GM18517 (cell line): ENCODE measurements around the gene UBTD1.
"Not testable (repeated sequence)": the region's sequence is repeated elsewhere in the genome, so short reads cannot be mapped to it uniquely, and the experiment has no call there.

ENCODE experiments used
- ATAC-seq: cut with Tn5 transposase; IDR thresholded peaks from one replicate; pipeline ENCODE4 v1.9.1; 2021; ENCODE audit warnings: mild to moderate bottlenecking, moderate library complexity; ENCODE audit not compliant: unreplicated experiment

UBTD1 gene

GRCh38 chr10:97560731-97561381, 62.1 kb downstream of the UBTD1 start:
- ATAC-seq = not testable (repeated sequence)

- not testable (repeated sequence) for ATAC-seq
Observed at GRCh38 chr10:97561386-97562077, 62.8 kb downstream of the UBTD1 start.

DNA sequence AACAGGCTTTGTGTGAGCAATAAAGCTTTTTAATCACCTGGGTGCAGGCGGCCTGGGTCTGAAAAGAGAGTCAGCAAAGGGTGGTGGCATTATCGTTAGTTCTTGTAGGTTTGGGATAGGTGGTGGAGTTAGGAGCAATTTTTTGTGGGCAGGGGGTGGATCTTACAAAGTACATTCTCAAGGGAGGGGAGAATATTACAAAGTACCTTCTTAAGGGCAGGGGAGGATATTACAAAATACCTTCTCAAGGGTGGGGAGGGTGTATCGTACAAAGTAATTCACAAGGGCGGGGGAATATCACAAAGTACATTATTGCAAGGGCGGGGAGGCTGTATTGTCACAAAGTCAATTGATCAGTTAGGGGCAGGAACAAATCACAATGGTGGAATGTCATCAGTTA, 63.6 kb downstream of the UBTD1 start:
- ATAC-seq = not testable (repeated sequence)

DNA sequence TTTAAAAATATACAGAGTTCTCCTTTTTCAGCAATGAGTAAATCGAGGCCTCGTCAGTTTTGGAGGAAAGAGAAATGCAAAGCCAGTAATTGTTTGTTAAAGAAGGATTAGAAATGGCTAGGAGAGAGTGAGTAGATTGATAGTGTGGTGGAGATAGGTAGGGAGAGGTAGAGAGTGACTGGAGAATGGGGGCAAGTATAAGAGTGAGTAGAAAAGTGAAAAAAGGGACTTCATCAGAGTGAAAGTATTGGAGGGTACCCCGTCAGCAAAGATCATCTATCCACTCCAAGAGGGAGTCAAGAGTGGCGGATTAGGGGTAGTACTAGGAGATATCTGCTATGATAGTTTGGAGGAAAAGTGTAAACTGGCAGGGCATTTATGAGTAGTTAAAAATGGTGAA, 64.6 kb downstream of the UBTD1 start:
- ATAC-seq = no peak

- no peak for ATAC-seq
Observed at GRCh38 chr10:97564776-97565175, 66.1 kb downstream of the UBTD1 start.

- ATAC-seq = no peak
Observed at GRCh38 chr10:97566336-97566996, 67.7 kb downstream of the UBTD1 start.

- ATAC-seq = no peak
Observed at GRCh38 chr10:97567891-97568290, 69.2 kb downstream of the UBTD1 start.

DNA sequence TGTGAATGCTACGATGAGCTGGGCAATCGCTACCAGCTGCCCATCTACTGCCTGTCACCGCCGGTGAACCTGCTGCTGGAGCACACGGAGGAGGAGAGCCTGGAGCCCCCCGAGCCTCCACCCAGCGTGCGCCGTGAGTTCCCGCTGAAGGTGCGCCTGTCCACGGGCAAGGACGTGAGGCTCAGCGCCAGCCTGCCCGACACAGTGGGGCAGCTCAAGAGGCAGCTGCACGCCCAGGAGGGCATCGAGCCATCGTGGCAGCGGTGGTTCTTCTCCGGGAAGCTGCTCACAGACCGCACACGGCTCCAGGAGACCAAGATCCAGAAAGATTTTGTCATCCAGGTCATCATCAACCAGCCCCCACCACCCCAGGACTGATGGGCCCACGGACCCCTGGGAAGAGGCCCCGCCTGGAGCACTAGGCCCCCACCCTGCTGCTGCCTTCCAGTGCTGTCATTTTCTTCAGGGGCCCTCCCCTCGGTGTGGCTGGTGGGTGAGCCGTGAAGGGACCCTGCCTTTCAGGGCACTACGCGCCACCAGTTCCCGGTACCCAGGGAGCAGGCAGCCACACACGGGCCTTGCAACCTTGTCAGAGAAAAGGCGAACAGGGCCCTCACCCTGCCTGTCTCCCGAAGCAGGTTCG, 71.5 kb downstream of the UBTD1 start:
- no peak for ATAC-seq

DNA sequence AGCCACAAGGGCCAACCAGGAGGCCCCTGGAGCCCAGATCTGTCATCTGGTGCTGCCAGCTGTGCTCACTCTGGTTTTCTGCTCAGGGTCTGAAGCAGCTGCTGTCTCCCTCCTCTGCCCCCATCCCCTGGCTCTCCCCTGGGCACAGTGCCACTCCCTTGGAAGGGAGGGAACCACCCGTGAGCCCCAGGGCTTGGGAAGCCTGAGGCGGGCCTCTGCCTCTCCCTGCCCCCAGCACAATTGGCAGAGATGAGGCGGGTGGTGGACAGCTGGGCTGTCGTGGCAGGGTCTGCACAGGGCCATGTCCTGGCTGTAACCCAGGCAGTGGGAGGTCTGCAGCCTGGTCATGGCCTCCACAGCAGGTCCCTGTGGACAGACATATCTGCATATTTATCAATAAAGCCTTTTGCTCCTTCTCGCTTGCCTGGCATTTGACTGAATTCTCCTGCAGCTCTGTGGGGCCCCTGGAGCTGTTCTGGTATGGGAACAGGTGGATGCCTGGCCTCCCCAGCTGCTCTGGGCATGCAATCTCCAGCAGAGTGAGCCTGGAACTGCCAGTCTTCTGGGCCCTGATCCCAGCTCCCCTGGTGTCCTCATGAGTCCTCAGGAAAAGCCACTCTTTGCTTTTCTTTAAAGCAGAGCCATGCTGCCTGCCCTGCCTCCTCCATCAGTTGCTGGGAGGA, 72.2 kb downstream of the UBTD1 start:
- ATAC-seq = no peak

- no peak for ATAC-seq
Observed at GRCh38 chr10:97571622-97572021, 72.9 kb downstream of the UBTD1 start.

- ATAC-seq = no peak
Observed at GRCh38 chr10:97572214-97572989, 73.7 kb downstream of the UBTD1 start, which contains the start of gene ANKRD2. Gene ANKRD2, plus strand, starts transcription at chr10:97572779. Its CDS starts 10 bp downstream, at chr10:97572789.

GRCh38 chr10:97573021-97573420, 74.3 kb downstream of the UBTD1 start:
- no peak for ATAC-seq

DNA sequence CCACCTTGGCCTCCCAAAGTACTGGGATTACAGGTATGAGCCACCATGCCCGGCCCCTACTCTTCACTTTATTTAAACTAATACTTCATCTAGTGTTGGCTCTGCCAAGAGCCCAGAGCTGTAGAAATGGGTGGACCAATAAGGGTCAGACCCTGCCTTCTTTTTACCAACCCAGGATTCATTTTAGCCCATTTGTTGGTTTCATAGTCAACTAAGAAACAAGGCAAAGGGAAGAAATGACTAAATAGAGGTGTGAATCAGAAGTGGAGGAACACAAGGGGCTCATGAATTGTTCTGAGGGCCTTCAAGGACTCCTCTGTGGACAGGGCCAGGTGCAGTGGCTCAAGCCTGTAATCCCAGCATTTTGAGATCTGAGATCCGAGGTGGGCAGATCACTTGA, 74.9 kb downstream of the UBTD1 start:
- no peak for ATAC-seq

DNA sequence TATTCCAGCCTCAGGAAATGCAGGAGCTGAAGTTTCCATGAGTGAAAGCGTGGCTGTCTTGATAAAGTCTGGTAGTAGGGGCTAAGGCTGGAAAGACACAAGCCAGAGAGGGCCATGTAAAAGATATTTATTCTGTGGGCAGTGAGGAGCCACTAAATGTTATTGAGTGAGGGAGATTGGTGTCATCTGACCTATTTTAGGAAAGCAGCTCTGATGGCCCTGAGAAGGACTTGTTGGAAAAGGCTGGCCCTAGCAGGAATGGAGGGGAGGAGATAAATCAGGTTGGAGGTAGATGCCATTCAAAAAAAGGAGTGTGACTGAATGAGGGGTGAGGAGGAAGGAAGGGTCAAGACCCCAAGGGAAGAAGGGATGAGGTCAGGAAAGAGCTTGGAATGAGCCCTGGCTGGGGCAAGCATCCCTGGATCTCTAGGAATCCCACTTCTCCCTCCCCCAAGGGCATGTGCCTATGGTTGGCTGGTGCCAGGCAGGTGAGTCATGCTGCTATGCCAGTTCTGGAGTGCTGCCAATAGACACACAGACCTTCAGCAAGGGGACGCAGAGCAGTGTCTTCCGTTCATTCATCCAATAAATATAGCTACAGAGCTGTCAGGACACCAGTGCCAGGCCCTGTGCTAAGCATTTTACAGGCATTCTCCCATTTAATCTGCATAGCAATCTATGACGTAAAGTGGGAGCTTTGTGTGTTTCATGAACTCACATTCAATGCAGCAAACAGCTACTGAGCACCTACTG, 75.8 kb downstream of the UBTD1 start:
- ATAC-seq = no peak

- ATAC-seq = no peak
Observed at GRCh38 chr10:97575127-97575668, 76.5 kb downstream of the UBTD1 start.

GRCh38 chr10:97576487-97576886, 77.8 kb downstream of the UBTD1 start:
- not testable (repeated sequence) for ATAC-seq

- no peak for ATAC-seq
Observed at GRCh38 chr10:97577701-97578100, 79.0 kb downstream of the UBTD1 start.

GRCh38 chr10:97578171-97578844, 79.6 kb downstream of the UBTD1 start:
- no peak for ATAC-seq
